ENCODE measurements around the gene TANGO6.

TANGO6 gene

GRCh38 chr16:68927018-68927417 lies 83.7 kb downstream of the TANGO6 start:
- no peak for TF ChIP-seq CTCF (IDR thresholded peaks at IDR 0.05; ENCODE audit: low read depth, low read length)
- H3K4me3 ChIP-seq (ENCODE audit: low read depth, low read length): no peak overlapping the region

GRCh38 chr16:68931196-68931595 lies 87.9 kb downstream of the TANGO6 start:
- H3K4me3 ChIP-seq (ENCODE audit: low read depth, low read length): no peak overlapping the region
- TF ChIP-seq CTCF (IDR thresholded peaks at IDR 0.05; ENCODE audit: low read depth, low read length): no peak

- H3K4me3 ChIP-seq (ENCODE audit: low read depth, low read length): no peak overlapping the region
- no peak for TF ChIP-seq CTCF (IDR thresholded peaks at IDR 0.05; ENCODE audit: low read depth, low read length)
Measured at GRCh38 chr16:68934402-68934801, 91.1 kb downstream of the TANGO6 start.

GRCh38 chr16:68935008-68935407 lies 91.7 kb downstream of the TANGO6 start:
- no peak for TF ChIP-seq CTCF (IDR thresholded peaks at IDR 0.05; ENCODE audit: low read depth, low read length)
- H3K4me3 ChIP-seq (ENCODE audit: low read depth, low read length): no peak overlapping the region

GRCh38 chr16:68936736-68937631 lies 93.7 kb downstream of the TANGO6 start:
- no peak for TF ChIP-seq CTCF (IDR thresholded peaks at IDR 0.05; ENCODE audit: low read depth, low read length)
- H3K4me3 ChIP-seq (ENCODE audit: low read depth, low read length): no peak overlapping the region

GRCh38 chr16:68939692-68940320 lies 96.5 kb downstream of the TANGO6 start:
- no peak for TF ChIP-seq CTCF (IDR thresholded peaks at IDR 0.05; ENCODE audit: low read depth, low read length)
- no peak overlapping the region for H3K4me3 ChIP-seq (ENCODE audit: low read depth, low read length)

- H3K4me3 ChIP-seq (ENCODE audit: low read depth, low read length): no peak overlapping the region
- TF ChIP-seq CTCF (IDR thresholded peaks at IDR 0.05; ENCODE audit: low read depth, low read length): no peak
Measured at GRCh38 chr16:68940816-68941215, 97.5 kb downstream of the TANGO6 start.

Measured in WI38 (cell line).